HG02884 (cell line): ENCODE data around the gene TUBB2B.

ENCODE experiments used
- ATAC-seq: cut with Tn5 transposase; IDR thresholded peaks from one replicate; pipeline ENCODE4 v1.9.1; 2021; ENCODE audit warnings: mild to moderate bottlenecking, moderate library complexity; ENCODE audit not compliant: unreplicated experiment

The TUBB2B gene

GRCh38 chr6:3235486-3235885 is 8.0 kb upstream of the TUBB2B start:
- ATAC-seq: no peak

GRCh38 chr6:3233904-3234303 is 6.5 kb upstream of the TUBB2B start:
- ATAC-seq: no peak

- no peak for ATAC-seq
Measured at GRCh38 chr6:3233321-3233720, 5.9 kb upstream of the TUBB2B start.

- no peak for ATAC-seq
Measured at GRCh38 chr6:3232017-3232945, 4.8 kb upstream of the TUBB2B start.

GRCh38 chr6:3231247-3232016 is 4.0 kb upstream of the TUBB2B start:
- no peak for ATAC-seq

- ATAC-seq: no peak
Measured at GRCh38 chr6:3230900-3231246, 3.4 kb upstream of the TUBB2B start.

GRCh38 chr6:3230256-3230882 is 2.9 kb upstream of the TUBB2B start:
- ATAC-seq: no peak

GRCh38 chr6:3229566-3230178 is 2.2 kb upstream of the TUBB2B start:
- ATAC-seq: no peak

GRCh38 chr6:3228771-3229565 is 1.5 kb upstream of the TUBB2B start:
- ATAC-seq: no peak

- ATAC-seq: no peak
Measured at GRCh38 chr6:3228046-3228671, 706 bp upstream of the TUBB2B start.

- no peak for ATAC-seq
Measured at GRCh38 chr6:3226481-3227362, 731 bp downstream of the TUBB2B start.

- ATAC-seq: no peak
Measured at GRCh38 chr6:3226042-3226441, 1.4 kb downstream of the TUBB2B start.

GRCh38 chr6:3222506-3223038 is 4.9 kb downstream of the TUBB2B start:
- ATAC-seq: no peak

- no peak for ATAC-seq
Measured at GRCh38 chr6:3221578-3221977, 5.9 kb downstream of the TUBB2B start.

- ATAC-seq: no peak
Measured at GRCh38 chr6:3220366-3220765, 7.1 kb downstream of the TUBB2B start.

GRCh38 chr6:3218266-3218665 is 9.2 kb downstream of the TUBB2B start:
- ATAC-seq: no peak

- no peak for ATAC-seq
Measured at GRCh38 chr6:3217286-3217685, 10.2 kb downstream of the TUBB2B start.

GRCh38 chr6:3214898-3215297 is 12.6 kb downstream of the TUBB2B start:
- ATAC-seq: no peak

GRCh38 chr6:3213334-3213695 is 14.1 kb downstream of the TUBB2B start:
- ATAC-seq: no peak
